ENCODE data around the gene GOLGA6L9.
"Not testable (repeated sequence)": the region's sequence is repeated elsewhere in the genome, so short reads cannot be mapped to it uniquely, and the experiment has no call there.

GOLGA6L9 gene

GRCh38 chr15:82429693-82430092 is at the start of gene GOLGA6L9:
Gene GOLGA6L9, plus strand, starts transcription at chr15:82429816. Its CDS starts 264 bp downstream, at chr15:82430080.
- DNase-seq, result not testable (repeated sequence)

- not testable (repeated sequence) for DNase-seq
These were observed 48.2 kb upstream of the GOLGA6L9 start for GRCh38 chr15:82381330-82381955.

GRCh38 chr15:82387209-82387608 is 42.4 kb upstream of the GOLGA6L9 start:
- DNase-seq, result not testable (repeated sequence)

GRCh38 chr15:82390152-82390551 is 39.5 kb upstream of the GOLGA6L9 start:
- not testable (repeated sequence) for DNase-seq

- DNase-seq, result not testable (repeated sequence)
These were observed 37.5 kb upstream of the GOLGA6L9 start for GRCh38 chr15:82392077-82392476.

GRCh38 chr15:82393671-82394070 is 35.9 kb upstream of the GOLGA6L9 start:
- DNase-seq, result no peak

- not testable (repeated sequence) for DNase-seq
These were observed 33.8 kb upstream of the GOLGA6L9 start for GRCh38 chr15:82395788-82396187.

- DNase-seq, result no peak
These were observed 31.8 kb upstream of the GOLGA6L9 start for GRCh38 chr15:82397817-82398216.

GRCh38 chr15:82398785-82399184 is 30.8 kb upstream of the GOLGA6L9 start:
- DNase-seq, result no peak

GRCh38 chr15:82399366-82400103 is 30.1 kb upstream of the GOLGA6L9 start:
- not testable (repeated sequence) for DNase-seq

GRCh38 chr15:82401918-82402317 is 27.7 kb upstream of the GOLGA6L9 start:
- DNase-seq, result not testable (repeated sequence)

GRCh38 chr15:82402341-82402740 is 27.3 kb upstream of the GOLGA6L9 start:
- DNase-seq, result not testable (repeated sequence)

GRCh38 chr15:82406211-82406610 is 23.4 kb upstream of the GOLGA6L9 start:
- DNase-seq, result not testable (repeated sequence)

GRCh38 chr15:82410306-82410705 is 19.3 kb upstream of the GOLGA6L9 start:
- not testable (repeated sequence) for DNase-seq

- not testable (repeated sequence) for DNase-seq
These were observed 18.0 kb upstream of the GOLGA6L9 start for GRCh38 chr15:82411595-82411994.

GRCh38 chr15:82414525-82415191 is 15.0 kb upstream of the GOLGA6L9 start:
- DNase-seq, result not testable (repeated sequence)

- DNase-seq, result not testable (repeated sequence)
These were observed 9.1 kb upstream of the GOLGA6L9 start for GRCh38 chr15:82420516-82420915.

GRCh38 chr15:82420966-82421365 is 8.7 kb upstream of the GOLGA6L9 start:
- DNase-seq, result not testable (repeated sequence)

- DNase-seq, result not testable (repeated sequence)
These were observed 2.5 kb upstream of the GOLGA6L9 start for GRCh38 chr15:82427117-82427516.

GRCh38 chr15:82445420-82445819 is 15.8 kb downstream of the GOLGA6L9 start:
- peak; percentile 23 to 42 for DNase-seq

GRCh38 chr15:82457336-82457735 is 27.7 kb downstream of the GOLGA6L9 start:
- DNase-seq, result not testable (repeated sequence)

GRCh38 chr15:82465629-82466028 is 36.0 kb downstream of the GOLGA6L9 start:
- not testable (repeated sequence) for DNase-seq

GRCh38 chr15:82468205-82468604 is 38.6 kb downstream of the GOLGA6L9 start:
- DNase-seq, result peak in 1 of 2 donors; percentile 15
